ENCODE data around the gene OPA3.

- TF ChIP-seq MXI1 (IDR thresholded peaks at IDR 0.05; ENCODE audit: low read depth, low read length) (no peak), ZNF24 (IDR thresholded peaks at IDR 0.05) (no peak), NFYB (IDR thresholded peaks at IDR 0.05; ENCODE audit: insufficient read depth, low read depth, low read length) (no peak), DPF2 (IDR thresholded peaks at IDR 0.05) (no peak), POLR2A (IDR thresholded peaks at IDR 0.05; ENCODE audit: low read depth, low read length) (no peak), CBX3 (IDR thresholded peaks at IDR 0.05; ENCODE audit: borderline replicate concordance, low read depth) (no peak), MAX (IDR thresholded peaks at IDR 0.05; ENCODE audit: low read depth, low read length) (no peak)
- TF ChIP-seq, protein P1, sequence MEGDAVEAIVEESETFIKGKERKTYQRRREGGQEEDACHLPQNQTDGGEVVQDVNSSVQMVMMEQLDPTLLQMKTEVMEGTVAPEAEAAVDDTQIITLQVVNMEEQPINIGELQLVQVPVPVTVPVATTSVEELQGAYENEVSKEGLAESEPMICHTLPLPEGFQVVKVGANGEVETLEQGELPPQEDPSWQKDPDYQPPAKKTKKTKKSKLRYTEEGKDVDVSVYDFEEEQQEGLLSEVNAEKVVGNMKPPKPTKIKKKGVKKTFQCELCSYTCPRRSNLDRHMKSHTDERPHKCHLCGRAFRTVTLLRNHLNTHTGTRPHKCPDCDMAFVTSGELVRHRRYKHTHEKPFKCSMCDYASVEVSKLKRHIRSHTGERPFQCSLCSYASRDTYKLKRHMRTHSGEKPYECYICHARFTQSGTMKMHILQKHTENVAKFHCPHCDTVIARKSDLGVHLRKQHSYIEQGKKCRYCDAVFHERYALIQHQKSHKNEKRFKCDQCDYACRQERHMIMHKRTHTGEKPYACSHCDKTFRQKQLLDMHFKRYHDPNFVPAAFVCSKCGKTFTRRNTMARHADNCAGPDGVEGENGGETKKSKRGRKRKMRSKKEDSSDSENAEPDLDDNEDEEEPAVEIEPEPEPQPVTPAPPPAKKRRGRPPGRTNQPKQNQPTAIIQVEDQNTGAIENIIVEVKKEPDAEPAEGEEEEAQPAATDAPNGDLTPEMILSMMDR (IDR thresholded peaks at IDR 0.05 in 2 of 3, conservative IDR thresholded peaks at IDR 0.05 in 1 of 3; ENCODE audit: control insufficient read depth in 2 of 3, extremely low read depth in 1 of 3, insufficient read depth in 1 of 3, low read depth in 3 of 3, low read length in 3 of 3) = no peak
- TF ChIP-seq, protein P2, sequence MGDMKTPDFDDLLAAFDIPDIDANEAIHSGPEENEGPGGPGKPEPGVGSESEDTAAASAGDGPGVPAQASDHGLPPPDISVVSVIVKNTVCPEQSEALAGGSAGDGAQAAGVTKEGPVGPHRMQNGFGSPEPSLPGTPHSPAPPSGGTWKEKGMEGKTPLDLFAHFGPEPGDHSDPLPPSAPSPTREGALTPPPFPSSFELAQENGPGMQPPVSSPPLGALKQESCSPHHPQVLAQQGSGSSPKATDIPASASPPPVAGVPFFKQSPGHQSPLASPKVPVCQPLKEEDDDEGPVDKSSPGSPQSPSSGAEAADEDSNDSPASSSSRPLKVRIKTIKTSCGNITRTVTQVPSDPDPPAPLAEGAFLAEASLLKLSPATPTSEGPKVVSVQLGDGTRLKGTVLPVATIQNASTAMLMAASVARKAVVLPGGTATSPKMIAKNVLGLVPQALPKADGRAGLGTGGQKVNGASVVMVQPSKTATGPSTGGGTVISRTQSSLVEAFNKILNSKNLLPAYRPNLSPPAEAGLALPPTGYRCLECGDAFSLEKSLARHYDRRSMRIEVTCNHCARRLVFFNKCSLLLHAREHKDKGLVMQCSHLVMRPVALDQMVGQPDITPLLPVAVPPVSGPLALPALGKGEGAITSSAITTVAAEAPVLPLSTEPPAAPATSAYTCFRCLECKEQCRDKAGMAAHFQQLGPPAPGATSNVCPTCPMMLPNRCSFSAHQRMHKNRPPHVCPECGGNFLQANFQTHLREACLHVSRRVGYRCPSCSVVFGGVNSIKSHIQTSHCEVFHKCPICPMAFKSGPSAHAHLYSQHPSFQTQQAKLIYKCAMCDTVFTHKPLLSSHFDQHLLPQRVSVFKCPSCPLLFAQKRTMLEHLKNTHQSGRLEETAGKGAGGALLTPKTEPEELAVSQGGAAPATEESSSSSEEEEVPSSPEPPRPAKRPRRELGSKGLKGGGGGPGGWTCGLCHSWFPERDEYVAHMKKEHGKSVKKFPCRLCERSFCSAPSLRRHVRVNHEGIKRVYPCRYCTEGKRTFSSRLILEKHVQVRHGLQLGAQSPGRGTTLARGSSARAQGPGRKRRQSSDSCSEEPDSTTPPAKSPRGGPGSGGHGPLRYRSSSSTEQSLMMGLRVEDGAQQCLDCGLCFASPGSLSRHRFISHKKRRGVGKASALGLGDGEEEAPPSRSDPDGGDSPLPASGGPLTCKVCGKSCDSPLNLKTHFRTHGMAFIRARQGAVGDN (IDR thresholded peaks at IDR 0.05) = no peak
- TF ChIP-seq, protein P3, sequence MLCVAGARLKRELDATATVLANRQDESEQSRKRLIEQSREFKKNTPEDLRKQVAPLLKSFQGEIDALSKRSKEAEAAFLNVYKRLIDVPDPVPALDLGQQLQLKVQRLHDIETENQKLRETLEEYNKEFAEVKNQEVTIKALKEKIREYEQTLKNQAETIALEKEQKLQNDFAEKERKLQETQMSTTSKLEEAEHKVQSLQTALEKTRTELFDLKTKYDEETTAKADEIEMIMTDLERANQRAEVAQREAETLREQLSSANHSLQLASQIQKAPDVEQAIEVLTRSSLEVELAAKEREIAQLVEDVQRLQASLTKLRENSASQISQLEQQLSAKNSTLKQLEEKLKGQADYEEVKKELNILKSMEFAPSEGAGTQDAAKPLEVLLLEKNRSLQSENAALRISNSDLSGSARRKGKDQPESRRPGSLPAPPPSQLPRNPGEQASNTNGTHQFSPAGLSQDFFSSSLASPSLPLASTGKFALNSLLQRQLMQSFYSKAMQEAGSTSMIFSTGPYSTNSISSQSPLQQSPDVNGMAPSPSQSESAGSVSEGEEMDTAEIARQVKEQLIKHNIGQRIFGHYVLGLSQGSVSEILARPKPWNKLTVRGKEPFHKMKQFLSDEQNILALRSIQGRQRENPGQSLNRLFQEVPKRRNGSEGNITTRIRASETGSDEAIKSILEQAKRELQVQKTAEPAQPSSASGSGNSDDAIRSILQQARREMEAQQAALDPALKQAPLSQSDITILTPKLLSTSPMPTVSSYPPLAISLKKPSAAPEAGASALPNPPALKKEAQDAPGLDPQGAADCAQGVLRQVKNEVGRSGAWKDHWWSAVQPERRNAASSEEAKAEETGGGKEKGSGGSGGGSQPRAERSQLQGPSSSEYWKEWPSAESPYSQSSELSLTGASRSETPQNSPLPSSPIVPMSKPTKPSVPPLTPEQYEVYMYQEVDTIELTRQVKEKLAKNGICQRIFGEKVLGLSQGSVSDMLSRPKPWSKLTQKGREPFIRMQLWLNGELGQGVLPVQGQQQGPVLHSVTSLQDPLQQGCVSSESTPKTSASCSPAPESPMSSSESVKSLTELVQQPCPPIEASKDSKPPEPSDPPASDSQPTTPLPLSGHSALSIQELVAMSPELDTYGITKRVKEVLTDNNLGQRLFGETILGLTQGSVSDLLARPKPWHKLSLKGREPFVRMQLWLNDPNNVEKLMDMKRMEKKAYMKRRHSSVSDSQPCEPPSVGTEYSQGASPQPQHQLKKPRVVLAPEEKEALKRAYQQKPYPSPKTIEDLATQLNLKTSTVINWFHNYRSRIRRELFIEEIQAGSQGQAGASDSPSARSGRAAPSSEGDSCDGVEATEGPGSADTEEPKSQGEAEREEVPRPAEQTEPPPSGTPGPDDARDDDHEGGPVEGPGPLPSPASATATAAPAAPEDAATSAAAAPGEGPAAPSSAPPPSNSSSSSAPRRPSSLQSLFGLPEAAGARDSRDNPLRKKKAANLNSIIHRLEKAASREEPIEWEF (IDR thresholded peaks at IDR 0.05; ENCODE audit: insufficient replicate concordance, low read depth, low read length) = no peak
These were observed 37.3 kb downstream of the OPA3 start for GRCh38 chr19:45547211-45547770.

Data from GM12878 (cell line).